ENCODE data around the gene KAT2B.

DNA sequence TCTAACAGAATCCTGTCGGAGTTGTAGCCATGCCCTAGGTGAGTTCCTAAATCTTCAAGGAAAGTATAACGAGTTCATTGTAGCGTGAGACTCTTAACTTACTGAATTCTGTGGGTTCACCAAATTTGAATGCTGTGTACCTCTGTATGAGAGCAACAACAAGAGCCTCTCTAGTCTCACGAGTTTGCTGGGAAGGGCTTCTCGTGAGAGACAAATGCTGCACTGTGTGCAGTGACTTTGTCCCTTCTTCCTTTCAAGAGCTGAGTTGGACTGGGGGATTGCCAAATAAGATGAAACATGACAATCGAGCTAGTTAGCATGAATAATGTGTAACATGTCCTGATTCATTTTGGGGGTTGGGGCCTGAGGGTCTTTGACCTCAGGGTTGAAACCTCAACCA, 32.2 kb downstream of the KAT2B start:
- TF ChIP-seq, protein P1, sequence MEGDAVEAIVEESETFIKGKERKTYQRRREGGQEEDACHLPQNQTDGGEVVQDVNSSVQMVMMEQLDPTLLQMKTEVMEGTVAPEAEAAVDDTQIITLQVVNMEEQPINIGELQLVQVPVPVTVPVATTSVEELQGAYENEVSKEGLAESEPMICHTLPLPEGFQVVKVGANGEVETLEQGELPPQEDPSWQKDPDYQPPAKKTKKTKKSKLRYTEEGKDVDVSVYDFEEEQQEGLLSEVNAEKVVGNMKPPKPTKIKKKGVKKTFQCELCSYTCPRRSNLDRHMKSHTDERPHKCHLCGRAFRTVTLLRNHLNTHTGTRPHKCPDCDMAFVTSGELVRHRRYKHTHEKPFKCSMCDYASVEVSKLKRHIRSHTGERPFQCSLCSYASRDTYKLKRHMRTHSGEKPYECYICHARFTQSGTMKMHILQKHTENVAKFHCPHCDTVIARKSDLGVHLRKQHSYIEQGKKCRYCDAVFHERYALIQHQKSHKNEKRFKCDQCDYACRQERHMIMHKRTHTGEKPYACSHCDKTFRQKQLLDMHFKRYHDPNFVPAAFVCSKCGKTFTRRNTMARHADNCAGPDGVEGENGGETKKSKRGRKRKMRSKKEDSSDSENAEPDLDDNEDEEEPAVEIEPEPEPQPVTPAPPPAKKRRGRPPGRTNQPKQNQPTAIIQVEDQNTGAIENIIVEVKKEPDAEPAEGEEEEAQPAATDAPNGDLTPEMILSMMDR (conservative IDR thresholded peaks at IDR 0.05 in 1 of 2, IDR thresholded peaks at IDR 0.05 in 1 of 2; ENCODE audit: extremely low read depth in 1 of 2, insufficient read depth in 1 of 2, low read depth in 1 of 2, low read length in 2 of 2), result no peak
- TF ChIP-seq EZH2 (IDR thresholded peaks at IDR 0.05; ENCODE audit: borderline replicate concordance, low read length), result no peak

Data from mammary epithelial cell (primary cell).